Prostate gland (tissue), 2 donors: Measurements from ENCODE around the gene TLK2.
"Not testable (repeated sequence)": the region's sequence is repeated elsewhere in the genome, so short reads cannot be mapped to it uniquely, and the experiment has no call there.

Source experiments
- CTCF ChIP-seq, 4 experiments: fragments of 200-600 bp in 2 of 4; fragments of 450-650 bp in 2 of 4; sonication (generic) in 2 of 4; IDR thresholded peaks; 1 replicate in 3 of 4; 2 replicates in 1 of 4; pipeline ENCODE4 v1.5.1; 2016 to 2019; ENCODE audit warnings: antibody characterized with exemption in 4 of 4, mild to moderate bottlenecking in 2 of 4, moderate library complexity in 2 of 4
- POLR2AphosphoS5 ChIP-seq: sonication (generic); formaldehyde crosslinking; IDR thresholded peaks from one replicate; pipeline ENCODE4 v1.6.1; 2017; ENCODE audit warnings: antibody characterized with exemption

- TF ChIP-seq CTCF (IDR thresholded peaks at IDR 0.05); POLR2AphosphoS5: not testable (repeated sequence)
These were observed 45.5 kb downstream of the TLK2 start for GRCh38 chr17:62524077-62524476.
